ENCODE data around the gene CD151.

The CD151 gene

GRCh38 chr11:832529-833113, at the start of gene CD151:
CD151 (plus strand) TSS chr11:832952; CDS start chr11:836070, 3,118 bp downstream.
- peak; percentile 88 for DNase-seq (ENCODE audit: low spot score)
- in situ Hi-C loops (cut with MboI; ENCODE audit: low pct_unique_long_range_greater_than_20kb, low sequenced_read_pairs, unreplicated experiment): no loop called here
- TF ChIP-seq CTCF (IDR thresholded peaks at IDR 0.05; ENCODE audit: extremely low read depth, insufficient read depth, missing control alignments): no peak

GRCh38 chr11:783581-784015, 49.2 kb upstream of the CD151 start:
- no peak for DNase-seq (ENCODE audit: low spot score)
- in situ Hi-C loops (cut with MboI; ENCODE audit: low pct_unique_long_range_greater_than_20kb, low sequenced_read_pairs, unreplicated experiment): no loop called here
- TF ChIP-seq CTCF (IDR thresholded peaks at IDR 0.05; ENCODE audit: extremely low read depth, insufficient read depth, missing control alignments): no peak

- no peak for DNase-seq (ENCODE audit: low spot score)
- in situ Hi-C loops (cut with MboI; ENCODE audit: low pct_unique_long_range_greater_than_20kb, low sequenced_read_pairs, unreplicated experiment): no loop called here
- TF ChIP-seq CTCF (IDR thresholded peaks at IDR 0.05; ENCODE audit: extremely low read depth, insufficient read depth, missing control alignments): no peak
Observed at GRCh38 chr11:786235-787083, 46.3 kb upstream of the CD151 start.

GRCh38 chr11:787084-787675, 45.6 kb upstream of the CD151 start:
- no peak for TF ChIP-seq CTCF (IDR thresholded peaks at IDR 0.05; ENCODE audit: extremely low read depth, insufficient read depth, missing control alignments)
- no peak for DNase-seq (ENCODE audit: low spot score)
- in situ Hi-C loops (cut with MboI; ENCODE audit: low pct_unique_long_range_greater_than_20kb, low sequenced_read_pairs, unreplicated experiment): no loop called here

GRCh38 chr11:788009-788640, 44.6 kb upstream of the CD151 start:
- in situ Hi-C loops (cut with MboI; ENCODE audit: low pct_unique_long_range_greater_than_20kb, low sequenced_read_pairs, unreplicated experiment): no loop called here
- TF ChIP-seq CTCF (IDR thresholded peaks at IDR 0.05; ENCODE audit: extremely low read depth, insufficient read depth, missing control alignments): no peak
- no peak for DNase-seq (ENCODE audit: low spot score)

Data from GM13977 (cell line).